GM19438 (cell line): ENCODE data around the gene ARFGEF3.

ENCODE experiments used
- ATAC-seq: cut with Tn5 transposase; IDR thresholded peaks from one replicate; pipeline ENCODE4 v1.9.1; 2021; ENCODE audit warnings: low read depth; ENCODE audit not compliant: unreplicated experiment

Gene ARFGEF3

GRCh38 chr6:138160329-138161087, 1.2 kb upstream of the ARFGEF3 start:
- no peak for ATAC-seq

GRCh38 chr6:138161088-138161337, 726 bp upstream of the ARFGEF3 start:
- ATAC-seq = no peak

GRCh38 chr6:138162111-138162954, 594 bp downstream of the ARFGEF3 start:
- ATAC-seq = peak; percentile 33

- ATAC-seq = no peak
Measured at GRCh38 chr6:138162955-138163575, 1.3 kb downstream of the ARFGEF3 start.

- ATAC-seq = no peak
Measured at GRCh38 chr6:138175596-138175995, 13.9 kb downstream of the ARFGEF3 start.

GRCh38 chr6:138176652-138177232, 15.0 kb downstream of the ARFGEF3 start:
- ATAC-seq = no peak

GRCh38 chr6:138182939-138183789, 21.4 kb downstream of the ARFGEF3 start:
- ATAC-seq = no peak

GRCh38 chr6:138183790-138184134, 22.0 kb downstream of the ARFGEF3 start:
- ATAC-seq = no peak

GRCh38 chr6:138184230-138184629, 22.5 kb downstream of the ARFGEF3 start:
- no peak for ATAC-seq

GRCh38 chr6:138187156-138187555, 25.4 kb downstream of the ARFGEF3 start:
- no peak for ATAC-seq

- ATAC-seq = no peak
Measured at GRCh38 chr6:138188278-138188941, 26.7 kb downstream of the ARFGEF3 start.

GRCh38 chr6:138194287-138194686, 32.5 kb downstream of the ARFGEF3 start:
- no peak for ATAC-seq

GRCh38 chr6:138196122-138196738, 34.5 kb downstream of the ARFGEF3 start:
- ATAC-seq = no peak

GRCh38 chr6:138197570-138197969, 35.8 kb downstream of the ARFGEF3 start:
- ATAC-seq = no peak

GRCh38 chr6:138198430-138199091, 36.8 kb downstream of the ARFGEF3 start:
- no peak for ATAC-seq

- ATAC-seq = no peak
Measured at GRCh38 chr6:138201836-138202235, 40.1 kb downstream of the ARFGEF3 start.

- ATAC-seq = no peak
Measured at GRCh38 chr6:138203315-138203714, 41.6 kb downstream of the ARFGEF3 start.

- no peak for ATAC-seq
Measured at GRCh38 chr6:138204303-138204702, 42.6 kb downstream of the ARFGEF3 start.

GRCh38 chr6:138204792-138205384, 43.1 kb downstream of the ARFGEF3 start:
- no peak for ATAC-seq
